HK-2 (cell line): ENCODE results near the gene MMAA.
"Not testable (repeated sequence)": the region's sequence is repeated elsewhere in the genome, so short reads cannot be mapped to it uniquely, and the experiment has no call there.

ENCODE experiments used
- DNase-seq: peaks from one replicate; pipeline ENCODE4 v3.0.0-alpha.2; 2018; ENCODE audit not compliant: unreplicated experiment

The MMAA gene

GRCh38 chr4:145635117-145635516, 15.9 kb downstream of the MMAA start:
- no peak for DNase-seq

- no peak for DNase-seq
Measured at GRCh38 chr4:145635630-145636029, 16.4 kb downstream of the MMAA start.

- DNase-seq: no peak
Measured at GRCh38 chr4:145639186-145639698, 20.1 kb downstream of the MMAA start.

- DNase-seq: not testable (repeated sequence)
Measured at GRCh38 chr4:145640236-145640635, 21.1 kb downstream of the MMAA start.

- DNase-seq: no peak
Measured at GRCh38 chr4:145643295-145643694, 24.1 kb downstream of the MMAA start.

- no peak for DNase-seq
Measured at GRCh38 chr4:145644699-145645098, 25.5 kb downstream of the MMAA start.

GRCh38 chr4:145656156-145656555, 37.0 kb downstream of the MMAA start:
- no peak for DNase-seq

- DNase-seq: no peak
Measured at GRCh38 chr4:145660064-145660463, 40.9 kb downstream of the MMAA start.

- DNase-seq: no peak
Measured at GRCh38 chr4:145663194-145663593, 44.0 kb downstream of the MMAA start.

GRCh38 chr4:145665773-145666172, 46.6 kb downstream of the MMAA start:
- DNase-seq: no peak

- no peak for DNase-seq
Measured at GRCh38 chr4:145670422-145670821, 51.2 kb downstream of the MMAA start.

GRCh38 chr4:145679520-145679919, 60.3 kb downstream of the MMAA start:
- peak; percentile 37 for DNase-seq

- peak; percentile 4 for DNase-seq
Measured at GRCh38 chr4:145679991-145680455, 60.8 kb downstream of the MMAA start, which contains the start of gene C4orf51. Gene C4orf51, plus strand, starts transcription at chr4:145680146. Its CDS starts 58 bp downstream, at chr4:145680204.

GRCh38 chr4:145680902-145681301, 61.7 kb downstream of the MMAA start:
- DNase-seq: no peak

GRCh38 chr4:145681518-145681917, 62.3 kb downstream of the MMAA start:
- DNase-seq: no peak

GRCh38 chr4:145681956-145682355, 62.8 kb downstream of the MMAA start:
- no peak for DNase-seq

- no peak for DNase-seq
Measured at GRCh38 chr4:145686991-145687390, 67.8 kb downstream of the MMAA start.

GRCh38 chr4:145690610-145691009, 71.4 kb downstream of the MMAA start:
- no peak for DNase-seq

- not testable (repeated sequence) for DNase-seq
Measured at GRCh38 chr4:145691416-145691815, 72.2 kb downstream of the MMAA start.

GRCh38 chr4:145694929-145695328, 75.7 kb downstream of the MMAA start:
- no peak for DNase-seq

GRCh38 chr4:145697332-145697731, 78.1 kb downstream of the MMAA start:
- DNase-seq: no peak

GRCh38 chr4:145698507-145698906, 79.3 kb downstream of the MMAA start:
- DNase-seq: no peak

GRCh38 chr4:145703850-145704497, 84.8 kb downstream of the MMAA start:
- DNase-seq: no peak

GRCh38 chr4:145709336-145709735, 90.2 kb downstream of the MMAA start:
- DNase-seq: no peak
